H9 (cell line): ENCODE measurements around the gene IFNK. TPM values are rescaled to one million over a fixed set of nuclear protein-coding genes. Genes with fewer than 3 reads are reported as not detected.

Source experiments
- DNase-seq: peaks from one replicate; pipeline ENCODE4 v3.0.0-alpha.2; 2017
- H2AFZ ChIP-seq: one replicate; pipeline ENCODE4 v1.6.1; 2013; ENCODE audit warnings: mild to moderate bottlenecking, low read length, control low read depth, moderate library complexity
- H2AK5ac ChIP-seq: 2 replicates; pipeline ENCODE4 v1.6.1; 2013; ENCODE audit warnings: low read length, control low read depth, mixed read lengths; ENCODE audit not compliant: insufficient read length
- H2BK120ac ChIP-seq: one replicate; pipeline ENCODE4 v1.6.1; 2013; ENCODE audit warnings: low read depth, mild to moderate bottlenecking, low read length, control low read depth, inconsistent platforms; ENCODE audit not compliant: poor library complexity, severe bottlenecking
- H2BK12ac ChIP-seq: 2 replicates; pipeline ENCODE4 v1.6.1; 2013; ENCODE audit warnings: low read length, control low read depth, mixed read lengths, low read depth; ENCODE audit not compliant: insufficient read length
- H2BK15ac ChIP-seq: 2 replicates; pipeline ENCODE4 v1.6.1; 2013; ENCODE audit warnings: low read depth, low read length, control low read depth
- H2BK20ac ChIP-seq: one replicate; pipeline ENCODE4 v1.6.1; 2013; ENCODE audit warnings: low read depth, mild to moderate bottlenecking, low read length, control low read depth, inconsistent platforms; ENCODE audit not compliant: poor library complexity, severe bottlenecking
- H2BK5ac ChIP-seq: 2 replicates; pipeline ENCODE4 v1.6.1; 2013; ENCODE audit warnings: low read length, control low read depth, mixed read lengths; ENCODE audit not compliant: insufficient read length
- H3K14ac ChIP-seq: 2 replicates; pipeline ENCODE4 v1.6.1; 2013; ENCODE audit warnings: low read length, control low read depth; ENCODE audit not compliant: insufficient read depth
- H3K18ac ChIP-seq: 2 replicates; pipeline ENCODE4 v1.6.1; 2013; ENCODE audit warnings: low read depth, mild to moderate bottlenecking, mixed read lengths, low read length, control low read depth; ENCODE audit not compliant: insufficient read length
- H3K23ac ChIP-seq: 2 replicates; pipeline ENCODE4 v1.6.1; 2013; ENCODE audit warnings: low read length, control low read depth, mixed read lengths, low read depth; ENCODE audit not compliant: insufficient read length
- H3K23me2 ChIP-seq: 2 replicates; pipeline ENCODE4 v1.6.1; 2013; ENCODE audit warnings: low read depth, mild to moderate bottlenecking, mixed read lengths, low read length, control low read depth; ENCODE audit not compliant: insufficient read length, poor library complexity, severe bottlenecking
- H3K27ac ChIP-seq: 2 replicates; pipeline ENCODE4 v1.5.1; 2013; ENCODE audit warnings: low read length, control low read depth, mixed read lengths, low read depth; ENCODE audit not compliant: insufficient read length
- H3K27me3 ChIP-seq: 2 replicates; pipeline ENCODE4 v1.6.1; 2013; ENCODE audit warnings: low read length, control low read depth, inconsistent platforms; ENCODE audit not compliant: insufficient read depth
- H3K4ac ChIP-seq: 2 replicates; pipeline ENCODE4 v1.6.1; 2013; ENCODE audit warnings: low read depth, mild to moderate bottlenecking, control low read depth, inconsistent platforms, low read length, moderate library complexity
- H3K4me1 ChIP-seq: 2 replicates; pipeline ENCODE4 v1.6.1; 2013; ENCODE audit warnings: low read length, control low read depth, inconsistent platforms; ENCODE audit not compliant: insufficient read depth
- H3K4me2 ChIP-seq: 2 replicates; pipeline ENCODE4 v1.6.1; 2013; ENCODE audit warnings: low read length, control low read depth, mixed read lengths; ENCODE audit not compliant: insufficient read length, insufficient read depth
- H3K56ac ChIP-seq: 2 replicates; pipeline ENCODE4 v1.6.1; 2013; ENCODE audit warnings: low read depth, mild to moderate bottlenecking, mixed read lengths, low read length, control low read depth; ENCODE audit not compliant: insufficient read length
- H3K79me1 ChIP-seq: 2 replicates; pipeline ENCODE4 v1.6.1; 2013; ENCODE audit warnings: low read depth, mild to moderate bottlenecking, moderate library complexity, low read length, control low read depth, inconsistent platforms; ENCODE audit not compliant: insufficient read depth, poor library complexity, severe bottlenecking
- H3K79me2 ChIP-seq: 2 replicates; pipeline ENCODE4 v1.6.1; 2013; ENCODE audit warnings: low read length, control low read depth, inconsistent platforms; ENCODE audit not compliant: insufficient read depth
- H3K9ac ChIP-seq: 2 replicates; pipeline ENCODE4 v1.6.1; 2013; ENCODE audit warnings: low read length, control low read depth, mixed read lengths; ENCODE audit not compliant: insufficient read length; ENCODE audit errors: extremely low read depth
- H3K9me3 ChIP-seq: one replicate; pipeline ENCODE4 v1.6.1; 2013; ENCODE audit warnings: low read depth, low read length, inconsistent platforms; ENCODE audit not compliant: control insufficient read depth
- H3T11ph ChIP-seq: one replicate; pipeline ENCODE4 v1.6.1; 2013; ENCODE audit warnings: mild to moderate bottlenecking, low read length, control low read depth, inconsistent platforms
- H4K20me1 ChIP-seq: one replicate; pipeline ENCODE4 v1.6.1; 2013; ENCODE audit not compliant: control insufficient read depth, insufficient read length, insufficient read depth
- H4K5ac ChIP-seq: 2 replicates; pipeline ENCODE4 v1.6.1; 2013; ENCODE audit warnings: low read depth, mild to moderate bottlenecking, mixed read lengths, low read length, control low read depth; ENCODE audit not compliant: insufficient read length
- H4K8ac ChIP-seq: replicated peaks from 2 replicates; pipeline ENCODE4 v1.6.1; 2013; ENCODE audit warnings: low read length, control low read depth, mixed read lengths, low read depth; ENCODE audit not compliant: insufficient read length
- H4K91ac ChIP-seq: 2 replicates; pipeline ENCODE4 v1.6.1; 2013; ENCODE audit warnings: low read depth, mild to moderate bottlenecking, moderate library complexity, mixed read lengths, low read length, control low read depth; ENCODE audit not compliant: insufficient read length
- H3K27ac Mint-ChIP-seq, 3 experiments: 2 replicates in 2 of 3; 3 replicates in 1 of 3; pipeline ENCODE4 v1.8.0; 2020 to 2021; ENCODE audit warnings: mixed read lengths in 3 of 3, mild to moderate bottlenecking in 1 of 3, moderate library complexity in 1 of 3
- H3K27me3 Mint-ChIP-seq: 2 replicates; pipeline ENCODE4 v1.8.0; 2021; ENCODE audit warnings: low read depth, mild to moderate bottlenecking, moderate library complexity, mixed read lengths
- H3K36me3 Mint-ChIP-seq, 3 experiments: 2 replicates in 2 of 3; 3 replicates in 1 of 3; pipeline ENCODE4 v1.8.0; 2020 to 2021; ENCODE audit warnings: low read depth in 3 of 3, mixed read lengths in 3 of 3; ENCODE audit not compliant: insufficient read depth in 1 of 3
- H3K4me1 Mint-ChIP-seq, 2 experiments: 2 replicates each; pipeline ENCODE4 v1.8.0; 2020; ENCODE audit warnings: mixed read lengths in 2 of 2
- H3K4me3 Mint-ChIP-seq, 2 experiments: 2 replicates in 1 of 2; 3 replicates in 1 of 2; pipeline ENCODE4 v1.8.0; 2020 to 2021; ENCODE audit warnings: mild to moderate bottlenecking in 2 of 2, mixed read lengths in 2 of 2, moderate library complexity in 1 of 2
- H3K9me3 Mint-ChIP-seq, 2 experiments: 2 replicates in 1 of 2; 3 replicates in 1 of 2; pipeline ENCODE4 v1.8.0; 2020; ENCODE audit warnings: mild to moderate bottlenecking in 2 of 2, mixed read lengths in 2 of 2, moderate library complexity in 1 of 2
- CTCF ChIP-seq: fragments of 200-600 bp; sonication (generic); conservative IDR thresholded peaks from 3 replicates; pipeline ENCODE4 v1.8.0; 2021; ENCODE audit warnings: antibody characterized with exemption, mild to moderate bottlenecking
- WGBS: extraction: QIAGEN DNeasy Blood & Tissue Kit; methylation state at CpG from one replicate; pipeline ENCODE4 v1.1.7; 2013; ENCODE audit warnings: missing lambda C conversion rate, low lambda C conversion rate, mixed read lengths; ENCODE audit not compliant: insufficient read length; ENCODE audit errors: extremely low coverage; 5-methylcytosine and 5-hydroxymethylcytosine counted together
- total RNA-seq: library from RNA; stranded (reverse); gene quantifications from 2 replicates; pipeline ENCODE4 v1.2.1, GENCODE V29; 2021

Gene IFNK
- total RNA-seq, 1 experiment from 2014 or later, result not detected

GRCh38 chr9:27572918-27573633 lies 49.0 kb downstream of the IFNK start, which contains the start of gene C9orf72:
Gene C9orf72, minus strand, starts transcription at chr9:27573481. Its CDS starts 6,361 bp downstream, at chr9:27567120.
- Histone ChIP-seq H3K4ac (no peak within 1 kb of the TSS; the same call in 1 of the 2 replicates), H4K5ac (peak within 1 kb of the TSS; percentile 23), H4K91ac (no peak within 1 kb of the TSS), H3K23me2 (peaks cover 8% of the 10 kb centered on the region), H2AK5ac (no peak within 1 kb of the TSS), H3K9ac (peak within 1 kb of the TSS; percentile 87), H2BK20ac (no peak within 1 kb of the TSS), H4K20me1 (no peaks in the 10 kb centered on the region), H3K56ac (no peak within 1 kb of the TSS), H3K14ac (peak within 1 kb of the TSS; percentile 98), H3T11ph (no peak within 1 kb of the TSS), H3K79me2 (peaks cover 3% of the 10 kb centered on the region; the same call in 1 of the 2 replicates), H4K8ac (no peak within 1 kb of the TSS), H3K27ac (peak within 1 kb of the TSS; percentile 91), H3K4me1 (no peaks in the 10 kb centered on the region), H2BK5ac (peak within 1 kb of the TSS; percentile 2), H3K18ac (peak within 1 kb of the TSS; percentile 95), H2AFZ (peak within 1 kb of the TSS; percentile 97), H2BK120ac (peak within 1 kb of the TSS; percentile 65), H3K4me2 (peak within 1 kb of the TSS; percentile 97), H3K9me3 (no peaks in the 10 kb centered on the region), H3K79me1 (no peaks in the 10 kb centered on the region), H2BK12ac (no peak within 1 kb of the TSS), H3K23ac (no peak within 1 kb of the TSS), H2BK15ac (no peak within 1 kb of the TSS), H3K27me3 (no peaks in the 10 kb centered on the region)
- no peak for DNase-seq
- Mint-ChIP-seq H3K36me3 (peaks cover 2 to 9% (median 2%) of the 10 kb centered on the region in 3 experiments), H3K4me3 (peak within 1 kb of the TSS; percentile 88 to 99), H3K4me1 (peaks cover 19 to 22% of the 10 kb centered on the region in 2 experiments), H3K27ac (peak within 1 kb of the TSS; percentile 99 to 100 (median 100)), H3K27me3 (peaks cover 7% of the 10 kb centered on the region), H3K9me3 (peaks cover 6% of the 10 kb centered on the region in 2 experiments)
- no CpG with 5 or more reads among the region's 72 CpGs for WGBS
- no peak for TF ChIP-seq CTCF
